Activated naive CD8-positive, alpha-beta T cell treated with anti-CD3 and anti-CD28 coated beads, Interleukin-2, amount 50 U/mL, for 24 hours (primary cell): ENCODE results near the gene CTIF.

Experiments used
- ATAC-seq: fragments of 150-1000 bp; cut with Tn5 transposase; one replicate; pipeline ENCODE4 v1.10.0; 2021
- DNase-seq: peaks from one replicate; pipeline ENCODE4 v3.0.0; 2021
- H3K27ac Mint-ChIP-seq: one replicate; pipeline ENCODE4 v1.8.0; 2021; ENCODE audit warnings: mild to moderate bottlenecking, mixed read lengths
- H3K27me3 Mint-ChIP-seq: one replicate; pipeline ENCODE4 v1.8.0; 2021; ENCODE audit warnings: mixed read lengths
- H3K36me3 Mint-ChIP-seq: one replicate; pipeline ENCODE4 v1.8.0; 2021; ENCODE audit warnings: low read depth, mixed read lengths
- H3K4me1 Mint-ChIP-seq: one replicate; pipeline ENCODE4 v1.8.0; 2021; ENCODE audit warnings: mixed read lengths
- H3K4me3 Mint-ChIP-seq: one replicate; pipeline ENCODE4 v1.8.0; 2021; ENCODE audit warnings: mild to moderate bottlenecking, moderate library complexity, mixed read lengths
- H3K9me3 Mint-ChIP-seq: one replicate; pipeline ENCODE4 v1.8.0; 2021; ENCODE audit warnings: mixed read lengths

Gene CTIF

GRCh38 chr18:48846423-48846932 is 307.6 kb downstream of the CTIF start:
- Mint-ChIP-seq H3K27me3 (no peaks in the 10 kb centered on the region), H3K27ac (no peak overlapping the region), H3K4me3 (no peak overlapping the region), H3K9me3 (peaks cover 4% of the 10 kb centered on the region), H3K4me1 (peaks cover 43% of the 10 kb centered on the region), H3K36me3 (no peaks in the 10 kb centered on the region)
- DNase-seq (no peak), ATAC-seq (no peak)

GRCh38 chr18:48847807-48848486 is 309.1 kb downstream of the CTIF start:
- peak; percentile 45 for ATAC-seq
- H3K4me1 Mint-ChIP-seq, result peaks cover 45% of the 10 kb centered on the region
- peaks cover 4% of the 10 kb centered on the region for H3K9me3 Mint-ChIP-seq
- H3K4me3 Mint-ChIP-seq, result no peak overlapping the region
- H3K36me3 Mint-ChIP-seq, result no peaks in the 10 kb centered on the region
- H3K27ac Mint-ChIP-seq, result peak overlapping the region; percentile 59
- DNase-seq, result no peak
- no peaks in the 10 kb centered on the region for H3K27me3 Mint-ChIP-seq

GRCh38 chr18:48848641-48849143 is 309.9 kb downstream of the CTIF start:
- H3K27me3 Mint-ChIP-seq, result no peaks in the 10 kb centered on the region
- peaks cover 42% of the 10 kb centered on the region for H3K4me1 Mint-ChIP-seq
- DNase-seq (no peak), ATAC-seq (no peak)
- no peaks in the 10 kb centered on the region for H3K36me3 Mint-ChIP-seq
- H3K27ac Mint-ChIP-seq, result no peak overlapping the region
- H3K9me3 Mint-ChIP-seq, result peaks cover 4% of the 10 kb centered on the region
- no peak overlapping the region for H3K4me3 Mint-ChIP-seq

DNA sequence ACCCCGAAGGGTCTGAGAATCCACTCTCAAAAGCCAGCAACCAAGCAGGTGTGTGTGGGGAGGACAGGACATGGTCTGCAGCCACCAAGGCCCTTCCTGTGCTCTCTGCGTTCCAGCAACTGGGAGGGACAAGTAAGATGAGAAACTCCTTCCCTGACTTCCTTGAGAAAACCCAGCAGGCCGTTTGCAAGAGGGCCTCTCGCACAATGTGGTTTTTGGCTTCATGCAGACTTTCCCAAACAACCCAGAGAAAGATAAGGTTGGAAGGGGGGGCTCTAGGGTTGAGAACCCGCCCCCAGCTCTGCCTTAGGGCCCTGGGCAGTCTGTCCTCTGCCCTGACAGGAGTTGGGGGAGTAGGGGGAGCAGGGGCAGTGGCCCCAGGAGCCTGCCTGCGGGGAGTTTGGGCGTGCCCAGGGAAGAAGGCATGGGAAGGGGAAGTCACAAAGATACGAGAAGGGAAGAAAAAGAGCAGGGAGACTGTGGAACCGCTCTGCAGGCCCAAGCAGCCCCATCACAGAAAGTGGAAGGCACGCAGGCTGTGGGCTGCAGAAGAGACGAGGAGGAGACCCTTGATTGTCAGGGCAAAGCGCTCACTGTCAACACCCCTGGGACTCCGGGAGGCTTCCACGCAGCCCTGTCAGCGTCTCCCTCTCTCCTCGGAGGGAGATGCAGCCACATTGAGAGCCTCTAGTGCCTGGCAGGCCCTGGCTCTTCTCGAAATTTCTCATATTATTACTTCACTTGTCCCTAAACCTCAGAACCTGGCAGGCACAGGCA is 312.2 kb downstream of the CTIF start:
- Mint-ChIP-seq H3K36me3 (no peaks in the 10 kb centered on the region), H3K27ac (no peak overlapping the region), H3K9me3 (peaks cover 4% of the 10 kb centered on the region), H3K4me1 (peaks cover 33% of the 10 kb centered on the region), H3K4me3 (no peak overlapping the region), H3K27me3 (no peaks in the 10 kb centered on the region)
- DNase-seq (no peak), ATAC-seq (no peak)

DNA sequence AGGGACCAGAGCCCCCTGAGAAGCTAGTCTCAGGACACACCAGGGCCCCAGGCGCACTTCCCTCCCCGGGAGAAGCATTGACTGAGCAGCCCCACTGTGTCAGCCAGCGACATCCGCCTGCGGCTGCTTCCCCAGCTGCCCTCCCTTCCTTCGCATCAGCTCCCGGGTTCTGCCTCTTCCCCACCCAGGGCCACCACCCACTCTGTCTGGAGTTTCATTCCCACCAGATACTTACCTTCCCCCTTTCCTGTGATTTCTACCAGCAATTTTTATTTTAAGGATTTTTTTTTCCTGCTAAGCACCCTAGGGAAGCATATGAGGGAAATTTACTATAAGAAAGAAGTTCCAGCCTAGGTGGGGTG is 312.7 kb downstream of the CTIF start:
- Mint-ChIP-seq H3K4me3 (no peak overlapping the region), H3K27me3 (no peaks in the 10 kb centered on the region), H3K9me3 (peaks cover 1% of the 10 kb centered on the region), H3K4me1 (peaks cover 33% of the 10 kb centered on the region), H3K27ac (no peak overlapping the region), H3K36me3 (no peaks in the 10 kb centered on the region)
- no peak for ATAC-seq
- no peak for DNase-seq

DNA sequence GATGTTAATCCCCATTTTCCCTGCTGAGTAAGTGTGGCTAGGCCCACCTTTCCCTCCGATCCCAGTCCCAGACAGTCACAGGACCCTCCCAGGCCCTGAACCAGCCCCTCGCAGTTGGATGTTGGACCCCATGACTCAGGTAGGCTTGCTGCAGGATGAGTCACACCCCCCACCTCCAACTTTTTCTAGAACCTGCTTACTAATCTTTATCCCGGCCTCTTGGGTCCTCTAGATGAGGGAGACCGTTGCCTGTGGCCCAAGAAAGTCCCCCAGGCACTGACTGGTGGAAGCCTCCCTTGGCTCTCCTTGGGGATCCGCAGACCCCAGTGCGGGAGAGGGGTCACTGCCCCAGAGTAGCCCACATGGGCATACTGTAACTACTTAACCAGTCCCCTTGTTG is 313.5 kb downstream of the CTIF start:
- peaks cover 33% of the 10 kb centered on the region for H3K4me1 Mint-ChIP-seq
- no peak overlapping the region for H3K4me3 Mint-ChIP-seq
- peak; percentile 44 for ATAC-seq
- peak overlapping the region; percentile 55 for H3K27ac Mint-ChIP-seq
- DNase-seq, result no peak
- H3K9me3 Mint-ChIP-seq, result no peaks in the 10 kb centered on the region
- H3K36me3 Mint-ChIP-seq, result no peaks in the 10 kb centered on the region
- H3K27me3 Mint-ChIP-seq, result no peaks in the 10 kb centered on the region

DNA sequence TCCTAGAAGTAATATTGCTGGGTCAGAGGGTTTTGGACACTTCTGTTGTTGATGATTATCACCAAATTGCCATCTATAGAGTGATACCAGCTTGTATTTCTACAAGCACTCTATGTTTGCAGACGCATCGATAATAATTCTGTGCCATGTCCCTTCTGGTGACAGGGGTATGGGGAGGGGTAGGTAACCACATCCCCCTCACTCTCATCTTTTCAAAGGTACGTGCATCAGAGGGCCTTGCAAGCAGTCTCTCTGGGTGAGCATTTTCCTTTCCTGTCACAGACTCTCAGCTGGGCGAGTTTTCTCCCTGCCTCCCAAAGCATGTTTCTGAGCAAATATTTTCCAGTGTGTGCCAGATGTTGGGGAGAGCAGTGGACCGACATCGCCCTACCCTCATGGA is 314.0 kb downstream of the CTIF start:
- H3K27ac Mint-ChIP-seq, result peak overlapping the region; percentile 55
- ATAC-seq (no peak), DNase-seq (no peak)
- H3K36me3 Mint-ChIP-seq, result no peaks in the 10 kb centered on the region
- no peaks in the 10 kb centered on the region for H3K9me3 Mint-ChIP-seq
- H3K27me3 Mint-ChIP-seq, result no peaks in the 10 kb centered on the region
- no peak overlapping the region for H3K4me3 Mint-ChIP-seq
- peaks cover 29% of the 10 kb centered on the region for H3K4me1 Mint-ChIP-seq

DNA sequence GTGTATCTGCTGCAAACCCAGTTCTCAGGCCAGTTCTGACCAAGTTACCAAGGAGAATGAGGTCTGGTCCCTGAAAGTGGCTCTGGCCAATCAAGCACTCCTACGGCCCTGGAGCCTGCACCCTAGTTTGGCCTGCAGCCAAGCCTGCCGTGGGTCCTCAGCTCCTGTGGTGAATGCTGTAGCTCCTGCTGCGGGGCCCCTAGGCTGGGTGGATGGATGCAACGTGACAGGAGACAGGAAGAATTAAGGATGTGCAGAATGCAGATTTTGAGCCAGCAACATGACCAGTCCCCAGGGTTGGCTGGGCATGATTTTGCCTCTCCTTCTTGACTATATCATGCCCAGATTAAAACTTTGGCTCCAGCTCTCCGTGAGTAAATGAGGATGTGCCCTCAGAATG is 314.8 kb downstream of the CTIF start:
- Mint-ChIP-seq H3K36me3 (no peaks in the 10 kb centered on the region), H3K27ac (no peak overlapping the region), H3K4me3 (no peak overlapping the region), H3K9me3 (no peaks in the 10 kb centered on the region), H3K4me1 (peaks cover 25% of the 10 kb centered on the region), H3K27me3 (no peaks in the 10 kb centered on the region)
- DNase-seq (no peak), ATAC-seq (no peak)

DNA sequence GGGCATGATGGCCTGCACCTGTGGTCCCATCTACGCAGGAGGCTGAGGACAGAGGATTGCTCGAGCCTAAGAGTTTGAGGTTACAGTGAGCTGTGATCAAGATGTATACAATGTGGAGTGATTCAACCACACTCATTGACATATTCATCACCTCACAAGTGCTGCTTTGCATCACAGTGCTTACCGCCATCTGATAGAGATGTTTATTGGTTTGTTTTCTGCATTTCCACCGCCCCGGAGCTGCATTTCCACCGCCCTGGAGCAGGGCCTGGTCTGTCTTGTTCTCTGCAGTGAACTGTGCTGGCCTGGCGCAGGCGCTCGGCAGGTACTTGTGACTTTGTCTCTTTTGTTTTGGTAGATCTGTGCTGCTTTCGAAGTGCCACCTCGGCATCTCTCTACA is 315.9 kb downstream of the CTIF start:
- H3K27ac Mint-ChIP-seq, result no peak overlapping the region
- no peaks in the 10 kb centered on the region for H3K36me3 Mint-ChIP-seq
- no peaks in the 10 kb centered on the region for H3K27me3 Mint-ChIP-seq
- ATAC-seq, result no peak
- no peaks in the 10 kb centered on the region for H3K9me3 Mint-ChIP-seq
- H3K4me1 Mint-ChIP-seq, result peaks cover 25% of the 10 kb centered on the region
- DNase-seq, result no peak
- H3K4me3 Mint-ChIP-seq, result no peak overlapping the region

- Mint-ChIP-seq H3K27me3 (no peaks in the 10 kb centered on the region), H3K9me3 (no peaks in the 10 kb centered on the region), H3K4me3 (no peak overlapping the region), H3K4me1 (peaks cover 25% of the 10 kb centered on the region), H3K27ac (no peak overlapping the region), H3K36me3 (no peaks in the 10 kb centered on the region)
- DNase-seq (no peak), ATAC-seq (no peak)
These were observed 316.9 kb downstream of the CTIF start for GRCh38 chr18:48855422-48856377.

- Mint-ChIP-seq H3K27me3 (no peaks in the 10 kb centered on the region), H3K36me3 (no peaks in the 10 kb centered on the region), H3K27ac (no peak overlapping the region), H3K4me3 (no peak overlapping the region), H3K9me3 (no peaks in the 10 kb centered on the region), H3K4me1 (peaks cover 18% of the 10 kb centered on the region)
- ATAC-seq (no peak), DNase-seq (no peak)
These were observed 318.3 kb downstream of the CTIF start for GRCh38 chr18:48857023-48857694.

DNA sequence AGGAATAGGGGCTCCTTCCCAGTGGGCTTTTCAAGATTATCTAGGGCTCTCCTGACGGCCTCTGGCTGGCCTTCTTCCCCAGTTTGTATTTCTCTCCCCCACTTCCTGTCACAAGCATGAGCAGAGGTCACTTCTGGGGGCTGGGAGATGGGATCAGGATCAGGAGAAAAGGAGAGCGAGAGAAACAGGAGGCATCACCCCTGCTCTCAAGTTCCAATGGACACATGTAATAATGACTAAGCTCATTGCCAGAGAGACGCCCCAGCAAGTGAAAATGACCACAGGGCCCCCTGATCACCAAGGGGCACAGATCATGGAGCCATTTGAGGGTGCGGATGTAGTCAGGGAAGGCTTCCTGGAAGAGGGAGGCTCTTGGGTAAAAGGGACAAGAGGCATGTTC is 319.8 kb downstream of the CTIF start:
- no peak for DNase-seq
- Mint-ChIP-seq H3K27me3 (no peaks in the 10 kb centered on the region), H3K4me1 (peaks cover 14% of the 10 kb centered on the region), H3K36me3 (no peaks in the 10 kb centered on the region), H3K4me3 (no peak overlapping the region), H3K9me3 (no peaks in the 10 kb centered on the region), H3K27ac (no peak overlapping the region)
- ATAC-seq, result no peak

GRCh38 chr18:48859311-48860268 is 320.8 kb downstream of the CTIF start:
- no peak for DNase-seq
- H3K27me3 Mint-ChIP-seq, result no peaks in the 10 kb centered on the region
- peaks cover 15% of the 10 kb centered on the region for H3K4me1 Mint-ChIP-seq
- ATAC-seq, result no peak
- H3K9me3 Mint-ChIP-seq, result no peaks in the 10 kb centered on the region
- no peak overlapping the region for H3K4me3 Mint-ChIP-seq
- no peak overlapping the region for H3K27ac Mint-ChIP-seq
- no peaks in the 10 kb centered on the region for H3K36me3 Mint-ChIP-seq
